Esophagus squamous epithelium (tissue), 5 donors: ENCODE results near the gene CIAO2A. TPM values are rescaled to one million over a fixed set of nuclear protein-coding genes. Genes with fewer than 3 reads are reported as not detected.

Experiments used
- DNase-seq: peaks from one replicate; lab custom pipeline; 2025; lab: John Stamatoyannopoulos, UW
- H3K27ac ChIP-seq, 4 donors: fragments of 200-600 bp; sonication (generic); one replicate each; pipeline ENCODE4 v1.5.1; 2016 to 2019; ENCODE audit warnings: mild to moderate bottlenecking in 1 of 4
- H3K27me3 ChIP-seq, 4 donors: fragments of 200-600 bp; sonication (generic); 1 replicate in 3 of 4; 2 replicates in 1 of 4; pipeline versions ENCODE4 v1.5.1 to v1.6.0; 2017 to 2021; ENCODE audit warnings: antibody characterized with exemption in 1 of 4
- H3K36me3 ChIP-seq, 3 donors: fragments of 200-600 bp; sonication (generic); one replicate each; pipeline ENCODE4 v1.5.1; 2016 to 2019
- H3K4me1 ChIP-seq, 3 donors: fragments of 200-600 bp; sonication (generic); one replicate each; pipeline ENCODE4 v1.5.1; 2017 to 2019
- H3K4me3 ChIP-seq, 4 donors: fragments of 200-600 bp; sonication (generic); 1 replicate in 3 of 4; 2 replicates in 1 of 4; pipeline ENCODE4 v1.5.1; 2016 to 2019; ENCODE audit warnings: mild to moderate bottlenecking in 2 of 4, moderate library complexity in 1 of 4
- H3K9me3 ChIP-seq, 3 donors: fragments of 200-600 bp; sonication (generic); one replicate each; pipeline ENCODE4 v1.5.1; 2016 to 2019
- POLR2A ChIP-seq, 4 donors: fragments of 450-650 bp; IDR thresholded peaks; one replicate each; pipeline ENCODE4 v1.6.1; 2017; ENCODE audit warnings: antibody characterized with exemption in 4 of 4, mild to moderate bottlenecking in 4 of 4, moderate library complexity in 3 of 4
- WGBS, 2 donors: methylation state at CpG; one replicate each; pipeline ENCODE4 v1.1.5; 2018; 5-methylcytosine and 5-hydroxymethylcytosine counted together
- intact Hi-C: fragments of 100-400 bp; cut with DNase I; formaldehyde crosslinking; loops from one replicate; pipeline ENCODE4 v1.15.0; 2022
- total RNA-seq, 4 donors: library from RNA; depleted of rRNA; stranded (reverse); fragments of >200 nt; gene quantifications; one replicate each; pipeline ENCODE4 v1.1.0, GENCODE V29; 2016
- TF ChIP-seq, protein P1 (sequence below), 6 experiments: fragments of 450-650 bp in 4 of 6; fragments of 200-600 bp in 2 of 6; sonication (generic) in 2 of 6; IDR thresholded peaks; one replicate each; pipeline ENCODE4 v1.5.1; 2016 to 2019; ENCODE audit warnings: antibody characterized with exemption in 6 of 6, mild to moderate bottlenecking in 4 of 6, moderate library complexity in 4 of 6
- donor health status: DM: yes; HTN: yes; CAD: no.

Gene CIAO2A
- total RNA-seq, 4 donors from 2014 or later, result 36.6 to 76.6 (median 50.7) TPM

DNA sequence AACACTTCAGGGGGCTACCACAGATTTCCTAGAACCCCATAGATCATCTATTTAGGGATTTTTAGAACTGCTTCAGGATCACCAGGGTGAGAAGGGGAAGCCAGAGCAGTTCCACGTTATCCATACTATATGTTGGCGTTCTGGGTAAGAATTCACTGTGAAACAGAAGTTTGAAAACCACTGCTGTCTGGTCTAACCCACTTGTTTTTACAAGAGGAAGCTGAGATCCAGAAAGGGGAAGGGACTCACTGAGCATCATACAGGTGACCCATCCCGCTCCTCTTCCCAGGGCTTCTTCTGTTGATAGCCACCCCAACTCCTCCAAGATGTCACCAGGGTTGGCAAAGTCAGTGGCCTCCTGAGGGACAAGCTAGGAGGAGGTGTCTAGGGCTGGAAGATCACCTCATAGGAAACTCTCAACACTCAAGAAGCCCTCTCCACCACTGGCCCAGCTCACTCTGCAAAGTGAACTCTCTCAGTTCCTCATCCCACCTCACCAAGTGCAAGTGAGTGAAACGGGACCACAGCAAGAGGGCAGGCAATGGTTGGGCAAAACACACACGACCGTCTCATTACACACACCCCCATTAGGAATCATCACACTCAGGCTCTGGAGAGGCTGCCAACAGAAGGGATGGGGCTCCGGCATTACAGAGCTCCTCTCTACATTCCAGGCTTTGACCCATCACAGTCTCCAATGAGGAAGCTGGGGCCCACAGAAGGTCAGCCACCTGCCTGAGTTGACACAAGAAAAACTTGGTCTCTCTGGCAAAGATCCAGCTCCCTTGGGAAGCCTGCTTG lies 49.1 kb downstream of the CIAO2A start:
- Histone ChIP-seq H3K9me3 (no peaks in the 10 kb centered on the region), H3K4me1 (peaks cover 3 to 26% (median 10%) of the 10 kb centered on the region in 3 donors), H3K27me3 (peaks cover 0 to 18% (median 0%) of the 10 kb centered on the region in 4 donors), H3K36me3 (no peaks in the 10 kb centered on the region), H3K27ac (no peak overlapping the region), H3K4me3 (no peak overlapping the region)
- intact Hi-C loops, result loop anchor here (5.0 to 10.0 kb wide), 2 partner anchors 97 to 280 kb away; no protein-coding TSS in a partner anchor
- DNase-seq, result no peak
- WGBS, 2 donors, result 74% methylated on average over 3 to 4 of the region's 7 CpGs
- no peak for TF ChIP-seq POLR2A (IDR thresholded peaks at IDR 0.05)
- TF ChIP-seq, protein P1, sequence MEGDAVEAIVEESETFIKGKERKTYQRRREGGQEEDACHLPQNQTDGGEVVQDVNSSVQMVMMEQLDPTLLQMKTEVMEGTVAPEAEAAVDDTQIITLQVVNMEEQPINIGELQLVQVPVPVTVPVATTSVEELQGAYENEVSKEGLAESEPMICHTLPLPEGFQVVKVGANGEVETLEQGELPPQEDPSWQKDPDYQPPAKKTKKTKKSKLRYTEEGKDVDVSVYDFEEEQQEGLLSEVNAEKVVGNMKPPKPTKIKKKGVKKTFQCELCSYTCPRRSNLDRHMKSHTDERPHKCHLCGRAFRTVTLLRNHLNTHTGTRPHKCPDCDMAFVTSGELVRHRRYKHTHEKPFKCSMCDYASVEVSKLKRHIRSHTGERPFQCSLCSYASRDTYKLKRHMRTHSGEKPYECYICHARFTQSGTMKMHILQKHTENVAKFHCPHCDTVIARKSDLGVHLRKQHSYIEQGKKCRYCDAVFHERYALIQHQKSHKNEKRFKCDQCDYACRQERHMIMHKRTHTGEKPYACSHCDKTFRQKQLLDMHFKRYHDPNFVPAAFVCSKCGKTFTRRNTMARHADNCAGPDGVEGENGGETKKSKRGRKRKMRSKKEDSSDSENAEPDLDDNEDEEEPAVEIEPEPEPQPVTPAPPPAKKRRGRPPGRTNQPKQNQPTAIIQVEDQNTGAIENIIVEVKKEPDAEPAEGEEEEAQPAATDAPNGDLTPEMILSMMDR (IDR thresholded peaks at IDR 0.05), result no peak

DNA sequence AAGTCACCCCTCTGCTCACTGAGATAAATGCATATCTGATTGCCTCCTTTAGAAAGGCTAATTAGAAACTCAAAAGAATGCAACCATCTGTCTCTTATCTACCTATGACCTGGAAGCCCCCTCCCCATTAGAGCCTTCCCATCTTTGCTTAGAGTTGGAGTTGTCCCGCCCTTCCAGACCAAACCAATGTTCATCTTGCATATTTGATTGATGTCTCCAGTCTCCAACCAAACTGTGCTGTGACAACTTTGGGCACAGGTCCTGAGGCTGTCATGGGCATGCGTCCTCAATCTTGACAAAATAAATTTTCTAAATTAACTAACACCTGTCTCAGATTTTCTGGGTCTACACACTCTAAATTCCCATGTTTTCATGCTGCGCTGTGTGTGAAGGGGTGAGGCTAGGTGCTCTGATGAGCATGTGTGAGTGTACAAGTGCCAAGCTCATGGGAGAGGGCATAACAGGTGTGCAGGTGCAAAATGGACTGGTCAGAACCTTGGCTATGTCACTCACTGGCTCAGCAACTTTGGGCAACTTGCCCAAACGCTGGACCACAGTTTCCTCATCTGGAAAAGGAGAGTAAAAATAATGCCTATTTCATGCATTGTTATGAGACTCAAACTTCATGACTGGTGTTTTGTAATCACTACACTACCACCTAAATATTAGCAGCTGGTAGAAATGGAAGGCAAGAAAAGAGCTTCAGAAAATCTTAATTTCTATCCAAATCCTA lies 54.6 kb downstream of the CIAO2A start:
- 88 to 92% methylated on average over 3 to 4 of the region's 4 CpGs for WGBS, 2 donors
- no peak for TF ChIP-seq POLR2A (IDR thresholded peaks at IDR 0.05)
- TF ChIP-seq, protein P1 (IDR thresholded peaks at IDR 0.05), result no peak
- H3K27ac ChIP-seq, result no peak overlapping the region
- H3K4me1 ChIP-seq, result no peaks in the 10 kb centered on the region
- H3K9me3 ChIP-seq, result no peaks in the 10 kb centered on the region
- H3K4me3 ChIP-seq, result no peak overlapping the region
- intact Hi-C loops, result no loop called here
- no peak for DNase-seq
- no peaks in the 10 kb centered on the region for H3K27me3 ChIP-seq
- peaks cover 0 to 15% (median 0%) of the 10 kb centered on the region in 3 donors for H3K36me3 ChIP-seq

DNA sequence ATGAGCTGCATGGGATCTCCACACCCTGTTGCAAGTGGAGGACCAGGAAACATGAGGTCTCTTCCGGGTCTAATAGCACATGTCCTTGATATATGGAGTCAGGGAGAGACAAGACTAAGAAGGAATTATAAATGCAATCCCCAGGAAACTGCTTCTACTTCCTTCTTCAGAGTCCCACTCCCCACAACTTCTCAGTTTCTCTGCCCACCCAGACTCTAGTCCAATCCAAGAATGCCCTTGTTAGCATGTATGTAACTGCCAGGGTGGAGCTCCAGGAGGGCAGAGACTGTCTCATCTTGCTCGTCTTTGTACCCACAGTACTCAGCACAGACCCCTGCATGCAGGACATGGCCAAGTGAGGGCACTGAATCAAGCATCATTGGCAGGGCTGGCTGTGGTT lies 55.7 kb downstream of the CIAO2A start:
- Histone ChIP-seq H3K27me3 (no peaks in the 10 kb centered on the region), H3K36me3 (peaks cover 0 to 15% (median 0%) of the 10 kb centered on the region in 3 donors), H3K4me3 (no peak overlapping the region), H3K9me3 (no peaks in the 10 kb centered on the region), H3K4me1 (no peaks in the 10 kb centered on the region), H3K27ac (no peak overlapping the region)
- no peak for DNase-seq
- 31 to 45% methylated on average over 2 of the region's 2 CpGs for WGBS, 2 donors
- TF ChIP-seq POLR2A (IDR thresholded peaks at IDR 0.05), result no peak
- TF ChIP-seq, protein P1 (IDR thresholded peaks at IDR 0.05), result no peak
- intact Hi-C loops, result no loop called here

DNA sequence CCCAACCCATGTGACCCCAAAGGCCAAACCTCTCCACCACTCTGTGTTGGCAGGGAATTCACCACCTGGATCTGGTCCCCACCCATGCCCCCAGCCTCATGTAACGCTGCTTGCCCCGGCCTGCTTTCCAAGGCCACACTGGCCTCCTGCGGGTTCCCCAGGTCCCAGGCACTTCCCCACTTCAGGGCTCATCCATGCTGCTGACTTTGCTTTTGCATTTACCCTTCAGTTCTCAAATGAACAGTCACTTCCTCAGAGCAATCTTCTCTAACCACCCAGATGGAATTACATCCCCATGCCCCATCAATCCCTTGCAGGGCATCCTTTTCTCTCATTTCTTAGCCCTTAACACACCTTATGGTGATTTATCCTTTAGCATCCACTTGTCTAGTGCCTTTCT lies 56.5 kb downstream of the CIAO2A start:
- intact Hi-C loops, result no loop called here

More for the DNA sequence above, 56.5 kb downstream of the CIAO2A start:
- 76 to 94% methylated on average over 3 of the region's 3 CpGs for WGBS, 2 donors
- Histone ChIP-seq H3K4me3 (no peak overlapping the region), H3K4me1 (no peaks in the 10 kb centered on the region), H3K27ac (no peak overlapping the region), H3K27me3 (no peaks in the 10 kb centered on the region), H3K36me3 (peaks cover 0 to 15% (median 0%) of the 10 kb centered on the region in 3 donors), H3K9me3 (no peaks in the 10 kb centered on the region)
- no peak for DNase-seq
- TF ChIP-seq, protein P1 (IDR thresholded peaks at IDR 0.05), result no peak
- TF ChIP-seq POLR2A (IDR thresholded peaks at IDR 0.05), result no peak
